Myocyte (in vitro differentiated cells): ENCODE results near the gene C1QTNF1. TPM values are rescaled to one million over a fixed set of nuclear protein-coding genes. Genes with fewer than 3 reads are reported as not detected.
"Not testable (repeated sequence)": the region's sequence is repeated elsewhere in the genome, so short reads cannot be mapped to it uniquely, and the experiment has no call there.

ENCODE experiments used
- DNase-seq: peaks from one replicate; pipeline ENCODE4 v3.0.0-alpha.2; 2012; ENCODE audit warnings: low read depth
- total RNA-seq: library from RNA; depleted of rRNA; stranded (reverse); fragments of >200 nt; gene quantifications from 2 replicates; pipeline ENCODE4 v1.2.3, GENCODE V29; 2014

The C1QTNF1 gene
- total RNA-seq, 1 donor from 2014 or later, result 1.9 TPM

- no peak for DNase-seq
Observed at GRCh38 chr17:79005063-79005861, 18.7 kb upstream of the C1QTNF1 start.

DNA sequence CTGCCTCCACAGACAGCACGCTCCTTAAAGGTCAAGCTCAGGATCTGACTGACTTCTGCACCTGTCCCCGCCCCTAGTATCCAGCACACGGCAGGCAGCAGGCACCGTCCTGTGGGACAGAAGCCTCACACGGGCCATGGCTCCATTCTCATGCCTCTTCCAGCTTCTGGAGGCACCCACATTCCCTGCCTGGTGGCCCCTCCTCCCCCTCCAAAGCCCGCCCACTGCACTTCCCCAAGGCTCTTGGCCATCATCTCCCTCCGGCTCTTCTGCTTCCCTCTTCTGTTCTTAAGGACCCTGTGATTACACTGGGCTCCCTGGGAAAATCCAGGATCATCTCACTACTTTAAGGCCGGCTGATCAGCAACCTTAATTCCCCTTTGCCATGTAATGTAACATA lies 17.9 kb upstream of the C1QTNF1 start:
- no peak for DNase-seq

- no peak for DNase-seq
Observed at GRCh38 chr17:79006794-79007503, 17.0 kb upstream of the C1QTNF1 start.

GRCh38 chr17:79007504-79008381 lies 16.2 kb upstream of the C1QTNF1 start:
- DNase-seq, result no peak

GRCh38 chr17:79008666-79009387 lies 15.1 kb upstream of the C1QTNF1 start:
- DNase-seq, result no peak

DNA sequence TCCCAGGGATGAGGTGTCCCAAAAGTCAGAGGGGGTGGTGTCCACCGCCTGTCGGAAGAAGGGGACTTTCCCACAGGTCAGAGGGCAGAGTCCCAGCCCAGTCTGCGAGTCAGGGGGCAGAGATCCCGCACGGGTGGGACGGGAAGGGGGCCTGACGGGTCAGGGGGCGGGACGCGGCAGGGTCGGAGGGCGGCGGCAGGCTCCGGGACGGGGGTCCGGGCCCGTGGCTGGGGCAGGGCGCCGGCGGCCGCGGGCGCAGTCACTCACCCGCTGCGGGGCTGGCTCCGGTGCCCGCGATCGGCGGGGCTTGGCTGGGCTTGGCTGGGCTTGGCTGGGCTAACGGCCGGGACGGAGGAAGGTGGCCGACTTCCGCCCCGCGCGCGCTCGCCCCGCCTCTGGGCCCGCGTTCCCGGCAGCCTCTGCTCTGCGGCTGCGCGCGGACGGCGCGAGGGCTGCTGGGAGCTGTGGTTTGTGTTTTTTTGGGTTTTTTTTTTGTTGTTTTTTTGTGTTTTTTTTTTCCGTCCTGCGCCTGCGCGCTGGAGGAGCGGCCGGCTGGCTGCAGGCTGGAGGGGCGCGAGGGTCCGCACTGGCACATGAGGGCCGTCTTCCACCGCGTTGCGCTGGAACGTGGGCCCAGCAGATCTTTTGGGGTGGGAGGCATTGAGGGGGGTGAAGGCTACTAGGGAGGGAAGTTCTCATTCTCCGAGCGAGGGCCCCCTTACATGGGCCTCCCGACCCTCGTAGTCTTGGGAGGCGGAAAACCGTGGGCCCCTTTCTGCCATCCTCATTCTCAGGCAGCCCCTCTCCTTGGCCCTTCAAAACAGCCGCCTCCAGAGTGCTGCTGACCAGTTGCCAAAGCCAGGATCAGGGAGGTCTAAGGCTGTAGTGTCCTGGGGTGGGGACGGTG lies 14.3 kb upstream of the C1QTNF1 start, which contains the start of gene CANT1:
Gene CANT1 (minus strand): TSS at position 368 of the 907 bp plus-strand sequence. CDS start 12,142 bp downstream, outside the sequence.
- DNase-seq, result peak; percentile 81

- no peak for DNase-seq
Observed at GRCh38 chr17:79010304-79010646, 13.7 kb upstream of the C1QTNF1 start.

DNA sequence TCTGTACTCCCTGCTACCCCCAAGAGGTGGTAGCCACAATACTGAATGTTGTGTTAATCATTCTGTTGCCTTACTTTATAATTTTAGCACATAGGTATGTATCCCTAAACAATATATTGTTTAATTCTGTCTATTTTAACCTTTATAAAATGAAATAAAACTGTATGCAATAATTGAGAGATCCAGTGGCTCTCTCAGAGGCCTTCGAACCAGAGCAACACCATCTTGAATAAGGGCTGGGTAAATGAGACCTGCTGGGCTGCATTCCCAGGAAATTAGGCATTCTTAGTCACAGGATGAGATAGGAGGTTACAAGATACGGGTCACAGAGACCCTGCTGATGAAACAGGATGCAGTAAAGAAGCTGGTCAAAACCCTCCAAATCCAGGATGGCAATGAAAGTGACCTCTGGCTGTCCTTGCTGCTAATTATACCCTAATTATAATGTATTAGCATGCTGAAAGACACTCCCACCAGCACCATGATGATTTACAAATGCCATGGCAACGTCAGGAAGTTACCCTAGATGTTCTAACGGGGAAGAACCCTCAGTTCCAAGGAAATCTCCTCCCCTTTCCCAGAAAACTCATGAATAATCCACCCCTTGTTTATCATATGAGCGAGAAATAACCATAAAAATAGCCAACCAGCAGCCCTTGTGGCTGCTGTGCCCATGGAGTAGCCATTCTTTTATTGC lies 12.4 kb upstream of the C1QTNF1 start:
- no peak for DNase-seq

DNA sequence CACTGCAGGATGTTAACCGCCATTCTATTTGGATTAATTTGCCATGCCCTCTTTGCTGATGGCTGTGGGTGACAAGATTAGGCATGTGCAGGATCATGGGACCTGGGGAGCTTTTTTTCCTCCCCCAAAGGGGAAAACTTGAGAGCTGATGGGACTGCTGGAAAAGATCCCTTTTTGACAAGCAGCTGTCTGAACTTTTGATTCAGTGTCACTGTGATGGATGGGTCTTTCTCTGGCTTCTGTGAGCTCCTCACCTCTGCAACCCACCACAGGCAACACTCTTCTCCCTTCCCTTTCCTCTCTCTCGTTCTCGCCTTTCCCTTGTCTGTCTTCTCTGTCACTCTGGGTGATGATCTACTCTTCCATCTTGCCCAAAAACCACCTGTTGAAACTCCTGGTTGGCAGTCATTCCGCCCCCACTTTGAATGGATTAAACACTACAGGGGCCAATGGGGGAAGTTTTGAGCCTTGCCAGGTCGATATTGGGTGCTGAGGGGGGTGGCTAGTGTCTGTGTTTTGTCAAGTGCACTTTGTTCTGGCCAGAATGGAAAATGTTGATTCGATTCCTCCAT lies 11.3 kb upstream of the C1QTNF1 start:
- DNase-seq, result no peak

DNA sequence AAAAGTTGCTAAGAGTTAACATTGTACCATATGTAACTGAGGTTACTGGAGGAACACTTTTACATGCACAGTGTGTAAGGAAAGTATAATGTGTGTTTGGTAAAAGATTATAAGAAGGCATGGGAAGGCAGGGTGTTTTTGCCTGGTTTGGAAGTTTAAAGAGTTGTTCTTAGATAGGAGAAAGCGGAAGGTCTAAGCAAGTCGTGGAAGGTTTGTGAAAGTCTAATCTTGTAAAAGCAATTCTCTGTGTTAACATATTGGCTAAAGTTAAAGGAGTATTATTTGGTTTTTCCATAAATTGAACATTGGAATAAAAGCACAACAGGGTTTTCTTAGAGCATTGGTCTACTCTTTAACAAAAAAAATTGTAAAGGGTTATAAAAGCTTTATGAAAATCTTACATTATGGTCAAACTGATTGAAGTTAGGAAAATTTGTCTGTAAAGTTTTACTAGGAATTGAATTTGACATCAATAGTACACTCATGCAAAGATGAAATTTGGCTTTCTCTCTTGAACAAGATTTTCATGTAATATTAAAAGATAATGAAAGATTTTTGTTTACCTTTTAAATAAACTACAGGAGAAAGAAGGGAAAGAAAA lies 9.7 kb upstream of the C1QTNF1 start:
- DNase-seq, result no peak

DNA sequence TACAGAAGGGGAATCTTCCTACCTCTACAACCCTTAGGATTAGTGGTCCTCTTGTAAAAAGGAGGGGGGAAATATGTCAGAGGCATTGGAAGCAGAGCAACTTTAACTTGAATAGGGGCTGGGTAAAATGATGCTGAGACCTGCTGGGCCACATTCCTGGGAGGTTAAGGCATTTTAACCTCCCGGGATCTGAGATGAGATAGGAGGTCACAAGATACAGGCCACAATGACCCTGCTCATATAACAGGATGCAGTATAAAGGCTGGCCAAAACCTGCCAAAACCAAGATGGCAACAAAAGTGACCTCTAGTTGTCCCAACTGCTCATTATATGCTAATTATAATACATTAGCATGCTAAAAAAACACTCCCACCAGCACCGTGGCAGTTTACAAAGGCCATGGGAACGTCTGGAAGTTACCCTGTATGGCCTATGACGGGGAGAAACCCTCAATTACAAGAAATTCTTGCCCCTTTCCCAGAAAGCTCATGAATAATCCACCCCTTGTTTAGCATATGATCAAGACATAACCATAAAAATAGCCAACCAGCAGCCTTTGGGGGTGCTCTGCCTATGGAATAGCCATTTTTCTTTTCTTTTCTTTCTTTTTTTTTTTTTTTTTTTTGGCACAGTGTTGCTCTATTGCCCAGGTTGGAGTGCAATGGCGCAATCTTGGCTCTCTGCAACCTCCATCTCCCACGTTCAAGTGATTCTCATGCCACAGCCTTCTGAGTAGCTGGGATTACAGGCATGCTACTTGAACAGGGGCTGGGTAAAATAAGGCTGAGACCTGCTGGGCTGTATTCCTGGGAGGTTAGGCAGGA lies 6.2 kb upstream of the C1QTNF1 start:
- no peak for DNase-seq

GRCh38 chr17:79018370-79018695 lies 5.6 kb upstream of the C1QTNF1 start:
- DNase-seq, result no peak

DNA sequence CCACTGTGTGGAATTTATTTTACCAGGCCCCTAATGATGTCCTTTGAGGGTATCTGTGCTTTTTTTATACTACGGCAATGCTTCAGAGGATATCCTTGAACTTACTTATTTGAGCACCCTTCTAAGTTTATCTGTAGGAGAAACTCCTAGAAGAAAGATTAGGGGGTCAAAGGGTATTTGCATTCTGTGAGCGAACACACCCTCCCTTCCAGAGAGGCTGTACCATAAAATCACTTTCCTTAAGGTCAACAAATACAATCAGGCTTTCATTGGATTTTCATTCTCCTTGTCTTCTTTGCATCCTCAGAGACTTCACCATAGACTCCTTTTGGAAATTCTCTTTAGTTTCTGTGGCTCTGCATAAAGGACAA lies 4.7 kb upstream of the C1QTNF1 start:
- no peak for DNase-seq

- DNase-seq, result peak; percentile 66
Observed at GRCh38 chr17:79019632-79020584, 4.1 kb upstream of the C1QTNF1 start.

GRCh38 chr17:79020631-79021301 lies 3.2 kb upstream of the C1QTNF1 start:
- no peak for DNase-seq

GRCh38 chr17:79021929-79022328 lies 2.0 kb upstream of the C1QTNF1 start:
- not testable (repeated sequence) for DNase-seq
